CD4-positive, alpha-beta T cell (primary cell): ENCODE measurements around the gene SYPL1. TPM values are rescaled to one million over a fixed set of nuclear protein-coding genes. Genes with fewer than 3 reads are reported as not detected.

Experiments
- ATAC-seq: fragments of 200-7000 bp; cut with Tn5 transposase; one replicate; pipeline ENCODE4 v1.10.0; 2022; ENCODE audit warnings: mild to moderate bottlenecking; ENCODE audit not compliant: poor library complexity
- CTCF ChIA-PET: fragments of 350-600 bp; sonication (Branson Sonifier 250); formaldehyde crosslinking; loops from one replicate; lab custom pipeline; 2021; ENCODE audit warnings: antibody characterized with exemption, inconsistent platforms; lab: Charles Lee
- POLR2A ChIA-PET: fragments of 350-600 bp; sonication (Branson Sonifier 250); formaldehyde crosslinking; loops from one replicate; lab custom pipeline; 2021; ENCODE audit warnings: antibody characterized with exemption, inconsistent platforms; lab: Charles Lee
- DNase-seq, 14 experiments: peaks; one replicate each; pipeline ENCODE4 v3.0.0-alpha.2; 2013 to 2020; ENCODE audit warnings: mixed read lengths in 2 of 14
- H3K27ac ChIP-seq, 2 donors: one replicate each; pipeline versions ENCODE4 v1.5.1 to v1.7.0; 2013; ENCODE audit warnings: low read length in 2 of 2, low read depth in 1 of 2, mild to moderate bottlenecking in 1 of 2
- H3K27me3 ChIP-seq, 2 experiments: 1 replicate in 1 of 2; 2 replicates in 1 of 2; pipeline versions ENCODE4 v1.6.1 to v1.7.0; 2013; ENCODE audit warnings: low read length in 2 of 2, control low read depth in 1 of 2, mild to moderate bottlenecking in 1 of 2, moderate library complexity in 1 of 2; ENCODE audit not compliant: insufficient read depth in 2 of 2, control insufficient read depth in 1 of 2
- H3K36me3 ChIP-seq: one replicate; pipeline ENCODE4 v1.6.1; 2013; ENCODE audit warnings: low read length, control low read depth; ENCODE audit not compliant: insufficient read depth
- H3K4me1 ChIP-seq: one replicate; pipeline ENCODE4 v1.6.1; 2013; ENCODE audit warnings: low read length, control low read depth; ENCODE audit not compliant: insufficient read depth
- H3K4me3 ChIP-seq: one replicate; pipeline ENCODE4 v1.5.1; 2013; ENCODE audit warnings: mild to moderate bottlenecking, low read length, moderate library complexity
- H3K9me3 ChIP-seq, 2 experiments: 1 replicate in 1 of 2; 2 replicates in 1 of 2; pipeline versions ENCODE4 v1.6.1 to v1.7.0; 2013; ENCODE audit warnings: low read length in 2 of 2, mild to moderate bottlenecking in 2 of 2, control low read depth in 1 of 2, moderate library complexity in 1 of 2; ENCODE audit not compliant: control insufficient read depth in 1 of 2, insufficient read depth in 1 of 2
- H3K27ac Mint-ChIP-seq: one replicate; pipeline ENCODE4 v1.8.0; 2020; ENCODE audit warnings: mixed read lengths
- H3K27me3 Mint-ChIP-seq: one replicate; pipeline ENCODE4 v1.8.0; 2021; ENCODE audit warnings: mixed read lengths
- H3K36me3 Mint-ChIP-seq: one replicate; pipeline ENCODE4 v1.8.0; 2021; ENCODE audit warnings: low read depth, mixed read lengths
- H3K4me1 Mint-ChIP-seq: one replicate; pipeline ENCODE4 v1.8.0; 2021; ENCODE audit warnings: low read depth, mixed read lengths
- H3K4me3 Mint-ChIP-seq: one replicate; pipeline ENCODE4 v1.8.0; 2020; ENCODE audit warnings: mild to moderate bottlenecking, mixed read lengths
- H3K9me3 Mint-ChIP-seq: one replicate; pipeline ENCODE4 v1.8.0; 2020; ENCODE audit warnings: mixed read lengths
- CTCF ChIP-seq: fragments of 200-600 bp; IDR thresholded peaks from one replicate; pipeline ENCODE4 v1.8.0; 2022; ENCODE audit warnings: antibody characterized with exemption, mild to moderate bottlenecking
- intact Hi-C, 2 experiments: fragments of 100-400 bp; cut with DNase I in 1 of 2; cut with micrococcal nuclease in 1 of 2; formaldehyde crosslinking; loops; one replicate each; pipeline versions ENCODE4 v1.15.1 to v1.9.0; 2023 to 2025; cut with DNase I, micrococcal nuclease
- total RNA-seq, 174 experiments: library from RNA in 2 of 174; stranded (reverse) in 2 of 174; gene quantifications; one replicate each; pipeline ENCODE4 v1.2.3 and lab custom pipeline; 2021 to 2026

SYPL1 gene
- total RNA-seq, 2 experiments from 2014 or later = 51.2 to 53.1 TPM

- H3K4me1 Mint-ChIP-seq = peaks cover 68% of the 10 kb centered on the region
- DNase-seq (no peak), ATAC-seq (no peak)
- Histone ChIP-seq H3K36me3 (no peaks in the 10 kb centered on the region), H3K4me1 (peaks cover 26% of the 10 kb centered on the region), H3K9me3 (no peaks in the 10 kb centered on the region), H3K27me3 (no peaks in the 10 kb centered on the region), H3K27ac (no peak overlapping the region), H3K4me3 (no peak overlapping the region)
- H3K4me3 Mint-ChIP-seq = no peak overlapping the region
- TF ChIP-seq CTCF = no peak
- H3K27me3 Mint-ChIP-seq = no peaks in the 10 kb centered on the region
- intact Hi-C loops = no loop called here
- CTCF ChIA-PET = no interaction called here
- H3K36me3 Mint-ChIP-seq = no peaks in the 10 kb centered on the region
- no peaks in the 10 kb centered on the region for H3K9me3 Mint-ChIP-seq
- POLR2A ChIA-PET = no interaction called here
- H3K27ac Mint-ChIP-seq = peak overlapping the region; percentile 49
Measured at GRCh38 chr7:106076537-106076936, 35.6 kb downstream of the SYPL1 start.

GRCh38 chr7:106075937-106076336 is 36.2 kb downstream of the SYPL1 start:
- Mint-ChIP-seq H3K4me3 (no peak overlapping the region), H3K4me1 (peaks cover 74% of the 10 kb centered on the region), H3K27me3 (no peaks in the 10 kb centered on the region), H3K36me3 (no peaks in the 10 kb centered on the region), H3K27ac (no peak overlapping the region), H3K9me3 (no peaks in the 10 kb centered on the region)
- DNase-seq (no peak), ATAC-seq (no peak)
- ChIA-PET CTCF (no interaction called here), POLR2A (no interaction called here)
- no peaks in the 10 kb centered on the region for H3K36me3 ChIP-seq
- no peaks in the 10 kb centered on the region for H3K27me3 ChIP-seq
- H3K9me3 ChIP-seq = no peaks in the 10 kb centered on the region
- peaks cover 32% of the 10 kb centered on the region for H3K4me1 ChIP-seq
- no peak overlapping the region for H3K27ac ChIP-seq
- no peak overlapping the region for H3K4me3 ChIP-seq
- no peak for TF ChIP-seq CTCF
- intact Hi-C loops = no loop called here

GRCh38 chr7:106074257-106074656 is 37.9 kb downstream of the SYPL1 start:
- ATAC-seq (no peak), DNase-seq (no peak)
- H3K9me3 ChIP-seq = no peaks in the 10 kb centered on the region
- H3K4me3 Mint-ChIP-seq = no peak overlapping the region
- peaks cover 41% of the 10 kb centered on the region for H3K4me1 ChIP-seq
- no peaks in the 10 kb centered on the region for H3K27me3 ChIP-seq
- POLR2A ChIA-PET = interaction anchor here (4.3 kb wide), 1 partner anchor 38 kb away, joined by 149 read pairs; the partner anchor contains the start of gene SYPL1
- intact Hi-C loops = no loop called here
- peaks cover 73% of the 10 kb centered on the region for H3K4me1 Mint-ChIP-seq
- H3K9me3 Mint-ChIP-seq = no peaks in the 10 kb centered on the region
- no peaks in the 10 kb centered on the region for H3K36me3 ChIP-seq
- H3K27ac Mint-ChIP-seq = peak overlapping the region; percentile 95
- H3K36me3 Mint-ChIP-seq = no peaks in the 10 kb centered on the region
- no peak overlapping the region for H3K27ac ChIP-seq
- no peaks in the 10 kb centered on the region for H3K27me3 Mint-ChIP-seq
- TF ChIP-seq CTCF = no peak
- CTCF ChIA-PET = interaction anchor here (0.5 kb wide), 1 partner anchor 18 kb away, joined by 3 read pairs; no protein-coding TSS in a partner anchor
- no peak overlapping the region for H3K4me3 ChIP-seq
